ENCODE data around the gene DYNLT2B. TPM values are rescaled to one million over a fixed set of nuclear protein-coding genes. Genes with fewer than 3 reads are reported as not detected.
A peak's percentile ranks its signal among the peaks of the same experiment; 100 is the strongest.
"Not testable (repeated sequence)": the region's sequence is repeated elsewhere in the genome, so short reads cannot be mapped to it uniquely, and the experiment has no call there.

DYNLT2B gene
- polyA plus RNA-seq, 3 donors = 2.5 to 3.0 (median 2.7) TPM

DNA sequence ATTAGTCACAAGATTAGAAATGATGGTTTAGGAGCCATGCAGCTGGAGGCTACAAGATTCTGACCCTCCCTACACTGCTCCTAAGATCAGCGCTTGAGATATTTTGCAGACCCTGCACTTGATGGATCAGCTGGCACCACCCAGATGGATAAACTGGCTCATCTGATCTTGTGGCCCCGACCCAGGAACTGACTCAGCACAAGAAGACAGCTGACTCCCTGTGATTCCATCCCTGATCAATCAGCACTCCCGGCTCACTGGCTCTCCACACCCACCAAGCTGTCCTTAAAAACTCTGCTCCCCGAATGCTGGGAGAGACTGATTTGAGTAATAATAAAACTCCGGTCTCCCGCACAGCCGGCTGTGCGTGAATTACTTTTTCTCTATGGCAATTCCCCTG lies 15.1 kb downstream of the DYNLT2B start:
- H3K4me1 ChIP-seq (ENCODE audit: control insufficient read depth in 1 of 2, insufficient read depth in 2 of 2, low read length in 2 of 2); DNase-seq; H3K9ac ChIP-seq (ENCODE audit: insufficient read depth, low read length, poor library complexity, severe bottlenecking); H4K20me1 ChIP-seq (ENCODE audit: insufficient read depth, low read length); H3K27me3 ChIP-seq (ENCODE audit: control insufficient read depth in 2 of 2, insufficient read depth in 2 of 2, low read length in 2 of 2); H3K27ac ChIP-seq (ENCODE audit: low read depth in 1 of 2, low read length in 2 of 2); H3K27ac Mint-ChIP-seq; H3K79me2 ChIP-seq (ENCODE audit: insufficient read depth, low read length); H3K9me3 ChIP-seq (replicated peaks in 1 of 2; ENCODE audit: control insufficient read depth in 1 of 2, insufficient read depth in 1 of 2, low read length in 2 of 2); H3K4me3 Mint-ChIP-seq; H3K4me2 ChIP-seq (replicated peaks; ENCODE audit: extremely low read depth, low read length, poor library complexity, severe bottlenecking); H3K4me3 ChIP-seq (replicated peaks in 1 of 3; ENCODE audit: low read depth in 2 of 3, low read length in 3 of 3); H3K4me1 Mint-ChIP-seq; H3K9me3 Mint-ChIP-seq; H3K36me3 Mint-ChIP-seq; H3K36me3 ChIP-seq (replicated peaks in 1 of 2; ENCODE audit: control insufficient read depth in 1 of 2, insufficient read depth in 2 of 2, low read length in 2 of 2); H3K27me3 Mint-ChIP-seq (ENCODE audit: low read depth in 3 of 3); intact Hi-C loops (cut with micrococcal nuclease); H2AFZ ChIP-seq (ENCODE audit: insufficient read depth, low read depth, low read length, poor library complexity, severe bottlenecking): not testable (repeated sequence)
- WGBS (ENCODE audit: insufficient coverage) = no CpG with 5 or more reads among the region's 8 CpGs

DNA sequence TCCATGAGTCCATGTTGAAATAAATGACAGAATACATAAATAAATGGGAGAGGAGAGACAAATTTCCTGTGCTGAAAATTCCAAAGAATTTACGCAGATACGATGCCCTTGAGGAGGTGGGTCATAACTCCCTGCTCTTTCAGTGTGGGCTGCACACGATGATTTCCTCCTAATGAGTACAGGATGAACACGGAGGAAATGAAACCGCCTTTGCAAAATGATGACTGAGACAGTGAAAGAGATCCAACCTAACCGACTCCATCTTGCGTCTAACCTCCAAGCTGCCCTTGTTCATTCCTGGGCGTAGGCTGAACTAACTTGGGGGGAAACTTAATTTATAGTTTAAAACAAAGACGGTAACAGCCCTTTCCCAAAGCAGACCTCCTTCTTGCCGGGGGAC lies 15.5 kb downstream of the DYNLT2B start:
- H3K4me2 ChIP-seq (replicated peaks; ENCODE audit: extremely low read depth, low read length, poor library complexity, severe bottlenecking); H3K36me3 Mint-ChIP-seq; H3K9me3 ChIP-seq (replicated peaks in 1 of 2; ENCODE audit: control insufficient read depth in 1 of 2, insufficient read depth in 1 of 2, low read length in 2 of 2); H3K4me1 ChIP-seq (ENCODE audit: control insufficient read depth in 1 of 2, insufficient read depth in 2 of 2, low read length in 2 of 2); H3K4me1 Mint-ChIP-seq; H3K27me3 Mint-ChIP-seq (ENCODE audit: low read depth in 3 of 3); H3K4me3 Mint-ChIP-seq; intact Hi-C loops (cut with micrococcal nuclease); H3K79me2 ChIP-seq (ENCODE audit: insufficient read depth, low read length); H3K36me3 ChIP-seq (replicated peaks in 1 of 2; ENCODE audit: control insufficient read depth in 1 of 2, insufficient read depth in 2 of 2, low read length in 2 of 2); H4K20me1 ChIP-seq (ENCODE audit: insufficient read depth, low read length); H3K27me3 ChIP-seq (ENCODE audit: control insufficient read depth in 2 of 2, insufficient read depth in 2 of 2, low read length in 2 of 2); H3K27ac ChIP-seq (ENCODE audit: low read depth in 1 of 2, low read length in 2 of 2); DNase-seq; H3K9me3 Mint-ChIP-seq; H3K9ac ChIP-seq (ENCODE audit: insufficient read depth, low read length, poor library complexity, severe bottlenecking); H3K4me3 ChIP-seq (replicated peaks in 1 of 3; ENCODE audit: low read depth in 2 of 3, low read length in 3 of 3): not testable (repeated sequence)
- peak overlapping the region in 3 of 7 donors; percentile 14 to 70 (median 26) for H3K27ac Mint-ChIP-seq
- WGBS (ENCODE audit: insufficient coverage) = 57% methylated on average over 2 of the region's 10 CpGs
- H2AFZ ChIP-seq (ENCODE audit: insufficient read depth, low read depth, low read length, poor library complexity, severe bottlenecking) = peak overlapping the region; percentile 52

DNA sequence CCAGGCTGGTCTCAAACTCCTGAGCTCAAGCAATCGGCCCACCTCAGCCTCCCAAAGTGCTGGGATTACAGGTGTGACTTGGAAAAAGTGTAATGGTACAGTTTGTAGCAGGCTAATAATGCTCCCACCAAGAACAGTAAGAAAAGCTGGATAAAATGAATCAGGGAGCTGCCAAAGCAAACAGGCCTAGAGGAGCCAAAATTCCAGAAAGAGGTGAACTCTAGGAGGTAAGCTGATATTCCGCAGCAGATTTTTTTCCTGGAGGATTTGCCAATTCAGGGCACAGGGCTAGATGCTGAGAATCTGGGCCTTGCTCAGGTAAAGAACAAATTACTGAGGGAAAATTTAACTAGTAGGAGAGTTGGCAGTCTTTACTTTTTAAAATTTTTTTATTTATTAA lies 19.5 kb downstream of the DYNLT2B start:
- TF ChIP-seq, protein P1, sequence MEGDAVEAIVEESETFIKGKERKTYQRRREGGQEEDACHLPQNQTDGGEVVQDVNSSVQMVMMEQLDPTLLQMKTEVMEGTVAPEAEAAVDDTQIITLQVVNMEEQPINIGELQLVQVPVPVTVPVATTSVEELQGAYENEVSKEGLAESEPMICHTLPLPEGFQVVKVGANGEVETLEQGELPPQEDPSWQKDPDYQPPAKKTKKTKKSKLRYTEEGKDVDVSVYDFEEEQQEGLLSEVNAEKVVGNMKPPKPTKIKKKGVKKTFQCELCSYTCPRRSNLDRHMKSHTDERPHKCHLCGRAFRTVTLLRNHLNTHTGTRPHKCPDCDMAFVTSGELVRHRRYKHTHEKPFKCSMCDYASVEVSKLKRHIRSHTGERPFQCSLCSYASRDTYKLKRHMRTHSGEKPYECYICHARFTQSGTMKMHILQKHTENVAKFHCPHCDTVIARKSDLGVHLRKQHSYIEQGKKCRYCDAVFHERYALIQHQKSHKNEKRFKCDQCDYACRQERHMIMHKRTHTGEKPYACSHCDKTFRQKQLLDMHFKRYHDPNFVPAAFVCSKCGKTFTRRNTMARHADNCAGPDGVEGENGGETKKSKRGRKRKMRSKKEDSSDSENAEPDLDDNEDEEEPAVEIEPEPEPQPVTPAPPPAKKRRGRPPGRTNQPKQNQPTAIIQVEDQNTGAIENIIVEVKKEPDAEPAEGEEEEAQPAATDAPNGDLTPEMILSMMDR (IDR thresholded peaks at IDR 0.05) = no peak
- Histone ChIP-seq H4K20me1 (ENCODE audit: insufficient read depth, low read length) (no peaks in the 10 kb centered on the region), H3K4me3 (replicated peaks in 1 of 3; ENCODE audit: low read depth in 2 of 3, low read length in 3 of 3) (no peak overlapping the region), H3K9ac (ENCODE audit: insufficient read depth, low read length, poor library complexity, severe bottlenecking) (no peak overlapping the region), H3K4me1 (ENCODE audit: control insufficient read depth in 1 of 2, insufficient read depth in 2 of 2, low read length in 2 of 2) (peaks cover 0 to 3% of the 10 kb centered on the region in 2 donors), H3K9me3 (replicated peaks in 1 of 2; ENCODE audit: control insufficient read depth in 1 of 2, insufficient read depth in 1 of 2, low read length in 2 of 2) (no peaks in the 10 kb centered on the region), H3K36me3 (replicated peaks in 1 of 2; ENCODE audit: control insufficient read depth in 1 of 2, insufficient read depth in 2 of 2, low read length in 2 of 2) (no peaks in the 10 kb centered on the region), H3K27ac (ENCODE audit: low read depth in 1 of 2, low read length in 2 of 2) (no peak overlapping the region), H3K79me2 (ENCODE audit: insufficient read depth, low read length) (no peaks in the 10 kb centered on the region), H3K4me2 (replicated peaks; ENCODE audit: extremely low read depth, low read length, poor library complexity, severe bottlenecking) (no peak overlapping the region), H3K27me3 (ENCODE audit: control insufficient read depth in 2 of 2, insufficient read depth in 2 of 2, low read length in 2 of 2) (no peaks in the 10 kb centered on the region), H2AFZ (ENCODE audit: insufficient read depth, low read depth, low read length, poor library complexity, severe bottlenecking) (no peak overlapping the region)
- no peak for DNase-seq
- WGBS (ENCODE audit: insufficient coverage) = 100% methylated on average over 1 of the region's 2 CpGs
- Mint-ChIP-seq H3K27ac (no peak overlapping the region), H3K36me3 (peaks cover 0 to 2% of the 10 kb centered on the region in 2 donors), H3K4me1 (peaks cover 6% of the 10 kb centered on the region), H3K9me3 (no peaks in the 10 kb centered on the region), H3K27me3 (ENCODE audit: low read depth in 3 of 3) (no peaks in the 10 kb centered on the region), H3K4me3 (no peak overlapping the region)
- intact Hi-C loops (cut with micrococcal nuclease) = no loop called here
